ENCODE data around the gene KRT15. TPM values are rescaled to one million over a fixed set of nuclear protein-coding genes. Genes with fewer than 3 reads are reported as not detected.

The KRT15 gene
- total and polyA plus RNA-seq, 9 of the 15 experiments (the other 6 are each of a cell fraction or from before 2014, with no cell fraction given): 0.28 to 4.4 (median 0.56) TPM

DNA sequence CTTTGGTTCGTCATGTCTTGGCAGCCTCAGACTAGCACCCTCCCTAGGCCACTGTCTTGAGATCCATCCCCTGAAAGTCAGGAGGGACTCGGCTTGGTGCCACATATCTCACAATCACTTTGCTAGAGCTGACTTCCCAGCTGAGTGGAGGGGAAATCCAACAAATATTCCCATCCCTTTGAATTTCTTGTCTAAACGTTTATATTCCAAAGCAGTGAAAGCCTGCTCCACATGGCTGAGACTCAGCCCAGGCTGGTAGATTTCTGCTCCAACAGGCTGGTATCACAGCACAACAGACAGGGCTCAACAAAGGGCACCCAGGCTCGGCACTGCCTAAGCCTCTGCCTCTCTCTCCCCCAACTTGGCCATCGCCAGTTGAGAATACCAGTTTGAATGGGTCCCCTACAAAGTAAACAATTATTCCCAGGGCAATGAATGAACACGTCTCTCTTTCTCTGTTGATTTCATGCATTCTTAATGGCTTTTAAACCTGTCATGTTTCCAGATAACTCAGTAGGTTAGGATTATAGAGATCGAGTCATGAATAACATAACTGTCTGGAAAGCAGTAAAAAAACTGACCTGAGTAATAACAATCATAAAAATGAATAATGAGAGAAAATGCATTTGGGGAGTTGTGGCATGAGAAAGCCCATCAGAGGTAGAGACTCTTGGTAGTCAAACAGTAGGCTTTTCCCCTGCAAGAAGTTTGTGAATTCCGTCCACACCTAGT is 14.3 kb downstream of the KRT15 start:
- Histone ChIP-seq H3K4me3 (no peak overlapping the region), H3K4me2 (ENCODE audit: insufficient read depth, low read length) (no peak overlapping the region), H3K27me3 (ENCODE audit: control insufficient read depth in 2 of 2, insufficient read depth in 2 of 2, low read length in 2 of 2) (no peaks in the 10 kb centered on the region), H3K79me2 (ENCODE audit: control insufficient read depth, insufficient read depth, low read length) (no peaks in the 10 kb centered on the region), H2AFZ (ENCODE audit: low read depth, low read length) (no peak overlapping the region), H3K4me1 (replicated peaks in 1 of 2; ENCODE audit: control insufficient read depth in 2 of 2, insufficient read depth in 2 of 2, low read length in 2 of 2) (peaks cover 38 to 50% of the 10 kb centered on the region in 2 experiments), H3K9ac (ENCODE audit: insufficient read depth in 1 of 2, low read depth in 2 of 2, low read length in 2 of 2) (no peak overlapping the region; a peak in 1 of 4 replicates), H3K9me3 (replicated peaks; ENCODE audit: control insufficient read depth, insufficient read depth, low read depth, low read length) (no peaks in the 10 kb centered on the region), H4K20me1 (replicated peaks; ENCODE audit: control insufficient read depth, insufficient read depth, low read length) (no peaks in the 10 kb centered on the region), H3K27ac (ENCODE audit: extremely low read depth, low read depth, low read length) (no peak overlapping the region), H3K9me1 (ENCODE audit: control insufficient read depth, insufficient read depth, low read length) (no peaks in the 10 kb centered on the region), H3K36me3 (ENCODE audit: control insufficient read depth, insufficient read depth, low read length) (no peaks in the 10 kb centered on the region; the same call in 2 of the 3 replicates)
- intact Hi-C loops (cut with micrococcal nuclease): no loop called here
- in situ Hi-C loops (cut with MboI): no loop called here
- TF ChIP-seq, protein P1, sequence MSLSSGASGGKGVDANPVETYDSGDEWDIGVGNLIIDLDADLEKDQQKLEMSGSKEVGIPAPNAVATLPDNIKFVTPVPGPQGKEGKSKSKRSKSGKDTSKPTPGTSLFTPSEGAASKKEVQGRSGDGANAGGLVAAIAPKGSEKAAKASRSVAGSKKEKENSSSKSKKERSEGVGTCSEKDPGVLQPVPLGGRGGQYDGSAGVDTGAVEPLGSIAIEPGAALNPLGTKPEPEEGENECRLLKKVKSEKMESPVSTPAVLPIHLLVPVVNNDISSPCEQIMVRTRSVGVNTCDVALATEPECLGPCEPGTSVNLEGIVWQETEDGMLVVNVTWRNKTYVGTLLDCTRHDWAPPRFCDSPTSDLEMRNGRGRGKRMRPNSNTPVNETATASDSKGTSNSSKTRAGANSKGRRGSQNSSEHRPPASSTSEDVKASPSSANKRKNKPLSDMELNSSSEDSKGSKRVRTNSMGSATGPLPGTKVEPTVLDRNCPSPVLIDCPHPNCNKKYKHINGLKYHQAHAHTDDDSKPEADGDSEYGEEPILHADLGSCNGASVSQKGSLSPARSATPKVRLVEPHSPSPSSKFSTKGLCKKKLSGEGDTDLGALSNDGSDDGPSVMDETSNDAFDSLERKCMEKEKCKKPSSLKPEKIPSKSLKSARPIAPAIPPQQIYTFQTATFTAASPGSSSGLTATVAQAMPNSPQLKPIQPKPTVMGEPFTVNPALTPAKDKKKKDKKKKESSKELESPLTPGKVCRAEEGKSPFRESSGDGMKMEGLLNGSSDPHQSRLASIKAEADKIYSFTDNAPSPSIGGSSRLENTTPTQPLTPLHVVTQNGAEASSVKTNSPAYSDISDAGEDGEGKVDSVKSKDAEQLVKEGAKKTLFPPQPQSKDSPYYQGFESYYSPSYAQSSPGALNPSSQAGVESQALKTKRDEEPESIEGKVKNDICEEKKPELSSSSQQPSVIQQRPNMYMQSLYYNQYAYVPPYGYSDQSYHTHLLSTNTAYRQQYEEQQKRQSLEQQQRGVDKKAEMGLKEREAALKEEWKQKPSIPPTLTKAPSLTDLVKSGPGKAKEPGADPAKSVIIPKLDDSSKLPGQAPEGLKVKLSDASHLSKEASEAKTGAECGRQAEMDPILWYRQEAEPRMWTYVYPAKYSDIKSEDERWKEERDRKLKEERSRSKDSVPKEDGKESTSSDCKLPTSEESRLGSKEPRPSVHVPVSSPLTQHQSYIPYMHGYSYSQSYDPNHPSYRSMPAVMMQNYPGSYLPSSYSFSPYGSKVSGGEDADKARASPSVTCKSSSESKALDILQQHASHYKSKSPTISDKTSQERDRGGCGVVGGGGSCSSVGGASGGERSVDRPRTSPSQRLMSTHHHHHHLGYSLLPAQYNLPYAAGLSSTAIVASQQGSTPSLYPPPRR (CRISPR knock-in tag; IDR thresholded peaks at IDR 0.05; ENCODE audit: borderline replicate concordance): no peak
- TF ChIP-seq CREB1 (IDR thresholded peaks at IDR 0.05): no peak
- no peak for TF ChIP-seq CREB1 (CRISPR knock-in tag; IDR thresholded peaks at IDR 0.05)
- no peak for TF ChIP-seq TOE1 (IDR thresholded peaks at IDR 0.05; ENCODE audit: borderline replicate concordance)
- TF ChIP-seq TOE1 (CRISPR knock-in tag; IDR thresholded peaks at IDR 0.05; ENCODE audit: borderline replicate concordance, low read depth): no peak
- TF ChIP-seq SRSF1 (IDR thresholded peaks at IDR 0.05; ENCODE audit: low read depth, low read length): no peak
- TF ChIP-seq CREBBP (IDR thresholded peaks at IDR 0.05; ENCODE audit: low read depth, low read length): no peak
- no peak for ATAC-seq
- no peak for DNase-seq (ENCODE audit: extremely low read depth in 1 of 4, low spot score in 3 of 4)
- no peak for FAIRE-seq
- POLR2A ChIA-PET: interaction anchor here (0.8 to 1.2 kb wide), 3 partner anchors 9 to 174 kb away, joined by 3 read pairs; no protein-coding TSS in a partner anchor
- WGBS (ENCODE audit: insufficient coverage, low coverage, missing lambda C conversion rate): 50% methylated on average over 8 of the region's 8 CpGs
- BruUV-seq (replicated peaks): no TSS peak
- CTCF ChIA-PET (ENCODE audit: low intra/inter-chr PET ratio): no interaction called here
